Liver (tissue), 9 donors: ENCODE results near the gene AP3S1. TPM values are rescaled to one million over a fixed set of nuclear protein-coding genes. Genes with fewer than 3 reads are reported as not detected.

ENCODE experiments used
- DNase-seq: peaks from one replicate; pipeline ENCODE4 v3.0.0-alpha.2; 2017; ENCODE audit warnings: low spot score
- H3K27ac ChIP-seq, 2 donors: one replicate each; pipeline ENCODE4 v1.7.0; 2013; ENCODE audit warnings: inconsistent platforms in 2 of 2, low read length in 2 of 2, control low read depth in 1 of 2, low read depth in 1 of 2, mild to moderate bottlenecking in 1 of 2
- H3K27me3 ChIP-seq, 4 donors: one replicate each; pipeline versions ENCODE4 v1.6.1 to v1.7.0; 2013; ENCODE audit warnings: low read length in 3 of 4, inconsistent platforms in 1 of 4, mild to moderate bottlenecking in 1 of 4, moderate library complexity in 1 of 4; ENCODE audit not compliant: control insufficient read depth in 4 of 4, insufficient read depth in 4 of 4
- H3K36me3 ChIP-seq, 4 donors: one replicate each; pipeline versions ENCODE4 v1.6.1 to v1.7.0; 2013; ENCODE audit warnings: low read length in 3 of 4, mild to moderate bottlenecking in 3 of 4, low read depth in 1 of 4, moderate library complexity in 1 of 4; ENCODE audit not compliant: control insufficient read depth in 4 of 4, insufficient read depth in 3 of 4
- H3K4me1 ChIP-seq, 4 donors: one replicate each; pipeline versions ENCODE4 v1.6.1 to v1.7.0; 2013; ENCODE audit warnings: low read length in 3 of 4, mild to moderate bottlenecking in 3 of 4, moderate library complexity in 1 of 4; ENCODE audit not compliant: control insufficient read depth in 4 of 4, insufficient read depth in 4 of 4
- H3K4me3 ChIP-seq, 3 donors: one replicate each; pipeline versions ENCODE4 v1.6.1 to v1.7.0; 2013; ENCODE audit warnings: low read length in 3 of 3, control low read depth in 1 of 3, low read depth in 1 of 3, mild to moderate bottlenecking in 1 of 3
- H3K9ac ChIP-seq, 2 donors: one replicate each; pipeline ENCODE4 v1.7.0; 2013; ENCODE audit warnings: low read length in 2 of 2, mild to moderate bottlenecking in 2 of 2, moderate library complexity in 2 of 2, control low read depth in 1 of 2, low read depth in 1 of 2
- H3K9me3 ChIP-seq, 4 donors: one replicate each; pipeline versions ENCODE4 v1.6.1 to v1.7.0; 2013; ENCODE audit warnings: low read length in 3 of 4; ENCODE audit not compliant: control insufficient read depth in 4 of 4
- ATF3 ChIP-seq: IDR thresholded peaks from 2 replicates; pipeline ENCODE4 v1.6.1; 2016; ENCODE audit warnings: antibody characterized with exemption
- CTCF ChIP-seq: fragments of 150-350 bp; IDR thresholded peaks from 2 replicates; pipeline ENCODE4 v1.5.1; 2017; ENCODE audit warnings: improper control_type of control experiment, low read depth, low read length; ENCODE audit not compliant: missing input control
- EGR1 ChIP-seq, 2 donors: IDR thresholded peaks; 2 replicates each; pipeline ENCODE4 v1.6.1; 2016 to 2018; ENCODE audit warnings: antibody characterized with exemption in 2 of 2, low read depth in 2 of 2
- FOXA1 ChIP-seq: IDR thresholded peaks from 2 replicates; pipeline ENCODE4 v1.6.1; 2016; ENCODE audit warnings: antibody characterized with exemption
- HNF4G ChIP-seq: IDR thresholded peaks from 2 replicates; pipeline ENCODE4 v1.6.1; 2016; ENCODE audit warnings: antibody characterized with exemption
- JUND ChIP-seq, 2 donors: IDR thresholded peaks; 2 replicates each; pipeline ENCODE4 v1.6.1; 2016; ENCODE audit warnings: antibody characterized with exemption in 2 of 2
- MAX ChIP-seq: IDR thresholded peaks from 2 replicates; pipeline ENCODE4 v1.6.1; 2016; ENCODE audit warnings: antibody characterized with exemption
- RAD21 ChIP-seq, 2 donors: IDR thresholded peaks; 2 replicates each; pipeline ENCODE4 v1.6.1; 2016; ENCODE audit warnings: antibody characterized with exemption in 2 of 2, mild to moderate bottlenecking in 2 of 2
- SP1 ChIP-seq: IDR thresholded peaks from 2 replicates; pipeline ENCODE4 v1.6.1; 2018; ENCODE audit warnings: antibody characterized with exemption, mild to moderate bottlenecking
- TAF1 ChIP-seq: conservative IDR thresholded peaks from 2 replicates; pipeline ENCODE4 v1.6.1; 2016; ENCODE audit warnings: antibody characterized with exemption, mild to moderate bottlenecking
- WGBS: extraction: QIAGEN DNeasy Blood & Tissue Kit; methylation state at CpG from one replicate; pipeline ENCODE4 v1.1.7; 2013; 5-methylcytosine and 5-hydroxymethylcytosine counted together
- polyA plus RNA-seq, 2 donors: library from polyadenylated mRNA; stranded (reverse) in 1 of 2; unstranded in 1 of 2; fragments of 200-250 nt in 1 of 2; fragments of >200 nt in 1 of 2; fragmentation: Nextera tagmentation in 1 of 2; extraction: Ambion mirVana in 1 of 2; gene quantifications; one replicate each; pipeline versions ENCODE4 v1.2.1 to v1.2.3, GENCODE V29; 2013 to 2015
- total RNA-seq, 2 donors: library from RNA; depleted of rRNA; stranded (reverse); fragments of >200 nt; gene quantifications; one replicate each; pipeline ENCODE4 v1.2.3, GENCODE V29; 2014
- donor health status: healthy.
- donor health status: healthy.
- donor health status: healthy.
- donor health status: healthy.
- donor health status: healthy.

The AP3S1 gene
- total and polyA plus RNA-seq, 4 donors: 32.7 to 52.7 (median 40.9) TPM

DNA sequence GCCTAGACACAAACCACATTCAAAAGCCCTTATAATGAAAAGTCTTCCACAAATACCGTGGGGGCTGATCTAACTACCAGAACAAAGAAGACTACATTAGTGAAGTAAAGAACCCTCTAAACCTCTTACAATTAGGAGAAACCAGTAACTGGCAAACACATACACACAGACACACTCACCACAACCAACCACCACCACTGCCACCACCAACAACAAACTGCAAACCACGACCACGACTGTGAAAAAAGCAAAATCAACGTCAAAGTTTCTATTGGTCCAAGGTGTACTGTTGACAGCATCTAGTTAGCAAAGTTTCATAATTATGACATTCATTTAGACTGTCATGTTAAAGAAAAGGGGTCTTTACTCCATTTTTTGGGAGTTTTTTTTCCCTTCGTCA lies 28.0 kb upstream of the AP3S1 start:
- H3K9ac ChIP-seq: peak overlapping the region; percentile 96 to 99
- WGBS: 31% methylated on average over 5 of the region's 5 CpGs
- H3K27ac ChIP-seq: peak overlapping the region; percentile 95 to 98
- DNase-seq: no peak
- H3K4me3 ChIP-seq: peak overlapping the region; percentile 70 to 95 (median 78)
- H3K27me3 ChIP-seq: no peaks in the 10 kb centered on the region
- no peaks in the 10 kb centered on the region for H3K9me3 ChIP-seq
- TF ChIP-seq FOXA1 (no peak), EGR1 (IDR thresholded peaks at IDR 0.05; ENCODE audit: low read depth in 2 of 2) (no peak), ATF3 (no peak), TAF1 (no peak), RAD21 (IDR thresholded peaks at IDR 0.05) (no peak), HNF4G (no peak)
- H3K36me3 ChIP-seq: peaks cover 3 to 33% (median 13%) of the 10 kb centered on the region in 4 donors
- peaks cover 2 to 41% (median 18%) of the 10 kb centered on the region in 4 donors for H3K4me1 ChIP-seq

GRCh38 chr5:115815006-115815692 lies 26.6 kb upstream of the AP3S1 start:
- TF ChIP-seq CTCF (peak; percentile 10), HNF4G (no peak)
- Histone ChIP-seq H3K27me3 (no peaks in the 10 kb centered on the region), H3K36me3 (peaks cover 2 to 19% (median 8%) of the 10 kb centered on the region in 4 donors), H3K9ac (peak overlapping the region; percentile 96 to 99), H3K4me1 (peaks cover under 1 to 33% (median 14%) of the 10 kb centered on the region in 4 donors), H3K4me3 (peak overlapping the region; percentile 70 to 95 (median 78)), H3K9me3 (no peaks in the 10 kb centered on the region), H3K27ac (peak overlapping the region; percentile 95 to 98)
- WGBS: 12% methylated on average over 21 of the region's 21 CpGs
- no peak for DNase-seq

- Histone ChIP-seq H3K36me3 (peaks cover 2 to 15% (median 7%) of the 10 kb centered on the region in 4 donors), H3K27me3 (no peaks in the 10 kb centered on the region), H3K9me3 (no peaks in the 10 kb centered on the region), H3K9ac (peak overlapping the region; percentile 96 to 99), H3K4me3 (peak overlapping the region; percentile 70 to 95 (median 78)), H3K27ac (peak overlapping the region; percentile 95 to 98), H3K4me1 (peaks cover 0 to 27% (median 14%) of the 10 kb centered on the region in 4 donors)
- 2% methylated on average over 48 of the region's 48 CpGs for WGBS
- no peak for TF ChIP-seq JUND (IDR thresholded peaks at IDR 0.05)
- no peak for TF ChIP-seq SP1
- no peak for TF ChIP-seq MAX
- DNase-seq: no peak
Measured at GRCh38 chr5:115815693-115816225, 26.0 kb upstream of the AP3S1 start.
